DOHH2 (cell line): ENCODE data around the gene CUL7.

Experiments used
- H3F3A ChIP-seq: fragments of 200-600 bp; sonication (generic), shearing (Covaris generic); 2 replicates; pipeline ENCODE4 v1.6.0; 2016; ENCODE audit warnings: antibody characterized with exemption, mild to moderate bottlenecking; ENCODE audit not compliant: control insufficient read depth, insufficient read depth
- H3K27ac ChIP-seq: fragments of 200-600 bp; sonication (generic); 2 replicates; pipeline ENCODE4 v1.5.1; 2014; ENCODE audit warnings: low read depth, mild to moderate bottlenecking, low read length, moderate library complexity
- H3K27me3 ChIP-seq: fragments of 200-600 bp; sonication (generic); 2 replicates; pipeline ENCODE4 v1.6.1; 2014; ENCODE audit warnings: mild to moderate bottlenecking, low read length, mixed read lengths; ENCODE audit not compliant: control insufficient read depth
- H3K36me3 ChIP-seq: fragments of 200-600 bp; sonication (generic); 2 replicates; pipeline ENCODE4 v1.6.1; 2014; ENCODE audit warnings: mild to moderate bottlenecking, low read length, moderate library complexity, mixed read lengths; ENCODE audit not compliant: control insufficient read depth
- H3K4me1 ChIP-seq: fragments of 200-600 bp; sonication (generic); 2 replicates; pipeline ENCODE4 v1.6.1; 2014; ENCODE audit warnings: mild to moderate bottlenecking, low read length, mixed read lengths; ENCODE audit not compliant: control insufficient read depth
- H3K4me2 ChIP-seq: fragments of 200-600 bp; sonication (generic); 2 replicates; pipeline ENCODE4 v1.6.0; 2014; ENCODE audit warnings: mild to moderate bottlenecking, low read length, moderate library complexity
- H3K4me3 ChIP-seq: fragments of 200-600 bp; sonication (generic); 2 replicates; pipeline ENCODE4 v1.5.1; 2014; ENCODE audit warnings: mild to moderate bottlenecking, low read length, mixed read lengths
- H3K79me2 ChIP-seq: fragments of 200-600 bp; sonication (generic); 2 replicates; pipeline ENCODE4 v1.6.1; 2014; ENCODE audit warnings: mild to moderate bottlenecking, low read length, mixed read lengths; ENCODE audit not compliant: control insufficient read depth
- H3K9me2 ChIP-seq: fragments of 200-600 bp; sonication (generic); replicated peaks from 2 replicates; pipeline ENCODE4 v1.6.1; 2014; ENCODE audit warnings: mild to moderate bottlenecking, low read length, mixed read lengths; ENCODE audit not compliant: control insufficient read depth
- H3K9me3 ChIP-seq: fragments of 200-600 bp; sonication (generic); 2 replicates; pipeline ENCODE4 v1.6.1; 2014; ENCODE audit warnings: antibody characterized with exemption, low read length, mixed read lengths; ENCODE audit not compliant: control insufficient read depth, insufficient read depth
- H4K20me1 ChIP-seq: fragments of 200-600 bp; sonication (generic); 2 replicates; pipeline ENCODE4 v1.6.0; 2014; ENCODE audit warnings: low read depth, mild to moderate bottlenecking, antibody characterized with exemption, low read length, moderate library complexity; ENCODE audit not compliant: control insufficient read depth, insufficient read depth
- CTCF ChIP-seq: fragments of 200-600 bp; sonication (generic); IDR thresholded peaks from one replicate; pipeline ENCODE4 v1.5.1; 2014; ENCODE audit warnings: antibody characterized with exemption, mild to moderate bottlenecking, low read depth, low read length; ENCODE audit not compliant: poor library complexity, severe bottlenecking
- EZH2phosphoT487 ChIP-seq: fragments of 200-600 bp; sonication (generic); IDR thresholded peaks from 2 replicates; pipeline ENCODE4 v1.6.1; 2017; ENCODE audit warnings: borderline replicate concordance, mild to moderate bottlenecking, antibody characterized with exemption, low read length, moderate library complexity, mixed read lengths

CUL7 gene

GRCh38 chr6:43052842-43053544, 658 bp downstream of the CUL7 start:
- no peaks in the 10 kb centered on the region for H3K9me3 ChIP-seq
- no peaks in the 10 kb centered on the region for H3K9me2 ChIP-seq
- peak overlapping the region; percentile 81 for H3K4me2 ChIP-seq
- peaks cover 9% of the 10 kb centered on the region for H3F3A ChIP-seq
- peaks cover 18% of the 10 kb centered on the region for H3K4me1 ChIP-seq
- H4K20me1 ChIP-seq = no peaks in the 10 kb centered on the region
- peaks cover 14% of the 10 kb centered on the region for H3K79me2 ChIP-seq
- peak overlapping the region; percentile 33 for H3K27ac ChIP-seq
- H3K36me3 ChIP-seq = peaks cover 21% of the 10 kb centered on the region
- H3K27me3 ChIP-seq = no peaks in the 10 kb centered on the region
- TF ChIP-seq EZH2phosphoT487 (no peak), CTCF (no peak)
- peak overlapping the region; percentile 80 for H3K4me3 ChIP-seq

- TF ChIP-seq EZH2phosphoT487 = no peak
- no peak for TF ChIP-seq CTCF
- H3K4me3 ChIP-seq = peak overlapping the region; percentile 80
- no peaks in the 10 kb centered on the region for H3K9me2 ChIP-seq
- no peaks in the 10 kb centered on the region for H3K9me3 ChIP-seq
- peaks cover 9% of the 10 kb centered on the region for H3K79me2 ChIP-seq
- H3K36me3 ChIP-seq = peaks cover 16% of the 10 kb centered on the region
- H3K4me1 ChIP-seq = peaks cover 15% of the 10 kb centered on the region
- no peaks in the 10 kb centered on the region for H4K20me1 ChIP-seq
- H3K4me2 ChIP-seq = peak overlapping the region; percentile 81
- no peak overlapping the region for H3K27ac ChIP-seq
- H3F3A ChIP-seq = peaks cover 9% of the 10 kb centered on the region
- no peaks in the 10 kb centered on the region for H3K27me3 ChIP-seq
Observed at GRCh38 chr6:43052225-43052841, 1.3 kb downstream of the CUL7 start.

GRCh38 chr6:43050981-43051380, 2.7 kb downstream of the CUL7 start:
- H3K4me2 ChIP-seq = no peak overlapping the region
- H4K20me1 ChIP-seq = no peaks in the 10 kb centered on the region
- no peaks in the 10 kb centered on the region for H3K27me3 ChIP-seq
- peaks cover 15% of the 10 kb centered on the region for H3K4me1 ChIP-seq
- no peaks in the 10 kb centered on the region for H3K9me3 ChIP-seq
- H3K27ac ChIP-seq = no peak overlapping the region
- no peaks in the 10 kb centered on the region for H3K9me2 ChIP-seq
- H3K36me3 ChIP-seq = peaks cover 14% of the 10 kb centered on the region
- peaks cover 9% of the 10 kb centered on the region for H3K79me2 ChIP-seq
- TF ChIP-seq CTCF (no peak), EZH2phosphoT487 (no peak)
- peaks cover 9% of the 10 kb centered on the region for H3F3A ChIP-seq
- no peak overlapping the region for H3K4me3 ChIP-seq
